Stimulated activated CD4-positive, alpha-beta T cell treated with anti-CD3 and anti-CD28 coated beads, Interleukin-2, amount 100 ng/mL, for 24 hours (primary cell): ENCODE results near the gene SLC39A10.

ENCODE experiments used
- DNase-seq, 2 donors: peaks; one replicate each; pipeline ENCODE4 v3.0.0-alpha.2; 2020

SLC39A10 gene

GRCh38 chr2:195730912-195731311 lies 73.9 kb downstream of the SLC39A10 start:
- DNase-seq: no peak

- DNase-seq: no peak
These were observed 75.5 kb downstream of the SLC39A10 start for GRCh38 chr2:195732574-195732973.

GRCh38 chr2:195733831-195734230 lies 76.8 kb downstream of the SLC39A10 start:
- no peak for DNase-seq

GRCh38 chr2:195734395-195734794 lies 77.4 kb downstream of the SLC39A10 start:
- no peak for DNase-seq

- no peak for DNase-seq
These were observed 77.9 kb downstream of the SLC39A10 start for GRCh38 chr2:195734931-195735330.

- no peak for DNase-seq
These were observed 78.3 kb downstream of the SLC39A10 start for GRCh38 chr2:195735347-195735746.

GRCh38 chr2:195737511-195738325 lies 80.7 kb downstream of the SLC39A10 start:
- DNase-seq: no peak

DNA sequence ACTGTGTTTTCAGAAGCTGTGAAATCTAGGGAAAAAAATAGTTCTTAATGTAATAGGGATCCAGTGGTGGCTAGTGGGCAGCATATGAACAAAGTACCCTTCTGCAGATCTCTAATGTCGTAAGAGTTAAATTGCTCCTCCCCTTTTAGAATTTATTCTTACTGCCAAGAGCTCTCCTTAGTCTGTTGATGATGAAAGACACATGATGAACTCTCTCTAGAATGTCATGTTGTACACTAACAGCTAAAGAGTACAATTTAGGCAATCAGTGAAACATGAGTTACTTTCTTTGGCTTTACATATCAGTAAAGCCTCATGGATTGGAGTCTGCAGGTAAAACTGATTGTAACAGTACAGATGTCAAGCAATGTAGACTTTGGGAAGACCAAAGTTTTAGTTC lies 84.2 kb downstream of the SLC39A10 start:
- DNase-seq: no peak

GRCh38 chr2:195756218-195756942 lies 99.4 kb downstream of the SLC39A10 start:
- no peak for DNase-seq

GRCh38 chr2:195758846-195759245 lies 101.8 kb downstream of the SLC39A10 start:
- no peak for DNase-seq

DNA sequence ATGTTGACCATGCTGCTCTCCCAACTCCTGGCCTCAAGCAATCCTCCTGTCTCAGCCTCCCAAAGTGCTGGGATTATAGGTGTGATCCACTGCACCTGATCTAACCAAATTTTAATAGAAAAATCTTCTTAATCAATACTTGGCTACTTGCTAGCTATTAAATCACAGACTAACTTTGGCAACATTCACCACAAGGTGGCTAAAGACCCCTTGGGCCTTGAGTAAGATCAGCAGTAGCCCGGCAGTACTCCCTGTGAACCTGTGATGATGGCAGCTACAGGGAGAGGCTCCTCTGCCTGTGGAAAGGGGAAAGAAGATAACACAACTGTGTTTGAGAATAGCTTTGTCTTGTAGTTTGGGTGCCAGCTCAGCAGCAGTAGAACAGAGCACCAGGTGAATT lies 102.9 kb downstream of the SLC39A10 start:
- DNase-seq: no peak

DNA sequence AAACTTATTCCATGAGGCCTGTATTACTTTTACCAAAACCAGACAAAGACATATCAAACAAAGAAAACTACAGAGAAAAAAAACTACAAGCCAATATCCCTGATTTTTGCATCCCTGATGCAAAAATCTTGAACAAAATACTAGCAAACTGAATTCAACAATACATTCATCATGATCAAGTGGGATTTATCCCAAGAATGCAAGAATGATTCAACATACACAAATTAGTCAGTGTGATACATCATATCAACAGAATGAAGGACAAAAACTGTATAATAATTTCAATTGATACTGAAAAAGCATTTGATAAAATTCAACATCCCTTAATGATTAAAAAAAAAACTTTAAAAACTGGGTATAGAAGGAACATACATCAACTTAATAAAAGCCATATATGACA lies 106.8 kb downstream of the SLC39A10 start:
- no peak for DNase-seq

DNA sequence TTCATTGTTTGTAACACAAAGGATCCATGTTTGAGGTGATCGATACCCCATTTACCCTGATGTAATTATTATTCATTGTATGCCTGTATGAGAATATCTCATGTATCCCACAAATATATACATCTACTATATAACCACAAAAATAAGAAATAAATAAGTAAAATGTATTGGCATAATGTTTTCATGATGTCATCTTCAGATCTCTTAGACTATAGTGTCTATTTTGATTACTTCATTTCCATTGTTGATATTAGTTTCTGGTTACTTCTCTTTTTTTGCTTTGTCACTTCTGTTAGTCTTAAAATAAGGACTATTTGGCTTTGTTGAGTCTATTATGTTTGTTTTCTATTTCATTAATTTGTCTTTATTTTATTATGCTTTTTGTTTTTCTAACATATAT lies 109.7 kb downstream of the SLC39A10 start:
- DNase-seq: no peak

GRCh38 chr2:195768431-195768830 lies 111.4 kb downstream of the SLC39A10 start:
- no peak for DNase-seq

- DNase-seq: no peak
These were observed 112.9 kb downstream of the SLC39A10 start for GRCh38 chr2:195769975-195770374.

DNA sequence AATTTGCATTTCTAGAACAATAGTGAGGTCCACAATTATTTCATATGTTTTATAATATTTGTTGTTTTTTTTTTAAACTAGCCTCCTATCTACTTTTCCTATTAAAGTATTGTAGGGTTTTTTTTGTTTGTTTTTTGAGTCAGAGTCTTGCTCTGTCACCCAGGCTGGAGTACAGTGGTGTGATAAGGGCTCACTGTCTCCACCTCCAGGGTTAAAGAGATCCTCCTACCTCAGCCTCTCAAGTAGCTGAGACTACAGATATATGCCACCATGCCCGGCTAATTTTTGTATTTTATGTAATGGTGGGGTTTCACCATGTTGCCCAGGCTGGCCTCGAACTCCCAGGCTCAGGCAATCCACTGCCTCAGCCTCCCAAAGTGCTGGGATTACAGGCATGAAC lies 122.5 kb downstream of the SLC39A10 start:
- no peak for DNase-seq

- DNase-seq: no peak
These were observed 125.1 kb downstream of the SLC39A10 start for GRCh38 chr2:195782156-195782555.
